ENCODE measurements around the gene ABCA8. TPM values are rescaled to one million over a fixed set of nuclear protein-coding genes. Genes with fewer than 3 reads are reported as not detected.
A peak's percentile ranks its signal among the peaks of the same experiment; 100 is the strongest.

The ABCA8 gene
- total RNA-seq, 1 experiment from 2014 or later: 4.1 TPM

- peak overlapping the region; percentile 21 for H3K27ac ChIP-seq
Measured at GRCh38 chr17:68821860-68822696, 133.1 kb downstream of the ABCA8 start.

GRCh38 chr17:68820825-68821481, 134.2 kb downstream of the ABCA8 start:
- no peaks in the 10 kb centered on the region for H3K36me3 ChIP-seq
- H3K4me1 ChIP-seq (replicated peaks): peaks cover 25% of the 10 kb centered on the region
- H3K9me3 ChIP-seq (replicated peaks): no peaks in the 10 kb centered on the region
- H3K4me3 ChIP-seq: no peak overlapping the region
- no peak for DNase-seq (ENCODE audit: low read depth in 1 of 2, low spot score in 2 of 2)
- no peaks in the 10 kb centered on the region for H3K27me3 ChIP-seq (replicated peaks)
- no peak overlapping the region; the same call in 1 of the 2 replicates for H3K27ac ChIP-seq

More at GRCh38 chr17:68821860-68822696, 133.1 kb downstream of the ABCA8 start:
- H3K4me3 ChIP-seq: no peak overlapping the region
- H3K27me3 ChIP-seq (replicated peaks): no peaks in the 10 kb centered on the region
- peak; percentile 65 to 85 for DNase-seq (ENCODE audit: low read depth in 1 of 2, low spot score in 2 of 2)
- no peaks in the 10 kb centered on the region for H3K36me3 ChIP-seq
- H3K9me3 ChIP-seq (replicated peaks): no peaks in the 10 kb centered on the region
- peaks cover 25% of the 10 kb centered on the region for H3K4me1 ChIP-seq (replicated peaks)

- DNase-seq (ENCODE audit: low read depth in 1 of 2, low spot score in 2 of 2): no peak
- Histone ChIP-seq H3K27me3 (replicated peaks) (no peaks in the 10 kb centered on the region), H3K4me1 (replicated peaks) (peaks cover 25% of the 10 kb centered on the region), H3K27ac (no peak overlapping the region), H3K4me3 (no peak overlapping the region), H3K36me3 (no peaks in the 10 kb centered on the region), H3K9me3 (replicated peaks) (no peaks in the 10 kb centered on the region)
Measured at GRCh38 chr17:68820476-68820824, 134.7 kb downstream of the ABCA8 start.

- no peak for DNase-seq (ENCODE audit: low read depth in 1 of 2, low spot score in 2 of 2)
- Histone ChIP-seq H3K27me3 (replicated peaks) (no peaks in the 10 kb centered on the region), H3K4me3 (no peak overlapping the region), H3K27ac (no peak overlapping the region), H3K36me3 (no peaks in the 10 kb centered on the region), H3K4me1 (replicated peaks) (peaks cover 25% of the 10 kb centered on the region), H3K9me3 (replicated peaks) (no peaks in the 10 kb centered on the region)
Measured at GRCh38 chr17:68819465-68819864, 135.7 kb downstream of the ABCA8 start.

Other genes starting within 250 kb of the ABCA8 start
- not detected in 2 replicates for gene ABCA9, start 105.5 kb upstream of the ABCA8 start, total RNA-seq (2014; rRNA removed; shearing (Covaris generic))
- not detected in 2 replicates for gene ABCA6, start 186.5 kb upstream of the ABCA8 start, total RNA-seq (2014; rRNA removed; shearing (Covaris generic))

Measured in SJSA1 (cell line).